GM19023 (cell line): Measurements from ENCODE around the gene TMEM259.

ENCODE experiments used
- ATAC-seq: cut with Tn5 transposase; IDR thresholded peaks from one replicate; pipeline ENCODE4 v1.9.1; 2021; ENCODE audit warnings: mild to moderate bottlenecking, moderate library complexity; ENCODE audit not compliant: unreplicated experiment

Gene TMEM259

DNA sequence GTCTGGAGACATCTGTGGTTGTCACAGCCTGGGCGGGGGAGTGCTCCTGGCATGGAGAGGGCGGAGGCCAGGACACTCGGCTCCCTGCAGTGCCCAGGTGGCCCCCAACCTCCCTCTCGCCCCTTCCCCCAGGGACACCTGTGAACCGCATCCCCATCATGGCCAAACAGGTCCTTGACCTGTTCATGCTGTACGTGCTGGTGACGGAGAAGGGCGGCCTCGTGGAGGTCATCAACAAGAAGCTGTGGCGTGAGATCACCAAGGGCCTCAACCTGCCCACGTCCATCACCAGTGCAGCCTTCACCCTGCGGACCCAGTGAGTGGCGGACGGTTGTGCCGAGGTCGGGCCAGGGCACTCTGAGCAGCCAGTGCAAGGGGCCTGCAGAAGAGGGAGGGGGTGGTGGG is 56.8 kb downstream of the TMEM259 start:
- no peak for ATAC-seq

DNA sequence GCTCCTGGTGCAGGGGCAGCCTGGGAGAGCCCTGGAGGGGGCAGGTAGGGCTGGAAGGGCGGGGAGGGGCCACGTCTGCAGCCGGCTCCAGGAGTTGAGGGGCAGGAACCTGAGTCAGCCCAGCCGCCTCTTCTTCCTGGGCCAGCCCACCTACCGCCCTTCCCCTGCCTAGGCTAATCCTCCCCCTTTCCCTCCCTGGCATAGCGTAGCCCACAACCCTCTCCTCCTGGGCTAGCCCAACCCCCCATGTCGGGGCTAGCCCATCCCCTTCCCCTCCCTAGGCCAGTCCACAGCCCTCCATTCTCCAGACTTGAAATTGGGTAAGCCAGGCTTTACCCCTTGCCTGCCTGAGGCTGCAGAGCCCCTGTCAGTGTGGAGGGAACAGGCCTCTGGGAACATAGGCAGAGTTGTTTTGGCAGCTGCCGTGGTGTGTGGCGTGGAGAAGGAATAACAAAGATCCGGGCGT is 57.4 kb downstream of the TMEM259 start:
- no peak for ATAC-seq

DNA sequence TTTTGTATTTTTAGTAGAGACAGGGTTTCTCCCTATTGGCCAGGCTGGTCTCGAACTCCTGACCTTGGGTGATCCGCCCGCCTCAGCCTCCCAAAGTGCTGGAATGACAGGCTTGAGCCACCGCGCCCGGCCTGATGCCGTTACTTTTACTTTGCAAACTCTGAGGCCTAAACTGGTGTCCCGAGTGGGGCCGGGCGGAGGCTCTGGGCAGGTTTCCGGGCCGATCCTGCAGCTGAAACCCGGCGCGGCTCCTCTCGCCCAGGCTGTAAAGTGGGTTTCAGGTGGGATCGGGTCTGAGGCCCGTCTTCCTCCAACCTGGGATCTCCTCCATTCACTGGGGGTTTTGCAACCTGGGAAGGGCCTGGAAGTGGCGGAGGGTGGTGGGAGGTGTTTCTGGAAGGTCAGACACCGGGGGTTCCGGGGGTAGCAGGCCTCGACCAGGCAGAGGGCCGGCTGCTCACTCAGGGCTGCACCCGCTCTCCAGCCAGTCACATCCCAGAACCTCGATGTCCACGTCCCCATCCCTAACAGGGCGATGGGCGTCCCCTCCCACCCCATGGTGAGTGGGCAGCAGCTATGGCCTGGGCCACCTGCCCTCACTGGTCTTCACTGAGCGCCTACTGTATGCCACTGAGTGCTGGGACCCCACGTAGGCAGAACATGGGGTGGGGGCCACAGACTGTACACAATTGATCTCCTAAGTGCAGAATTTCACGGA is 58.1 kb downstream of the TMEM259 start:
- no peak for ATAC-seq

DNA sequence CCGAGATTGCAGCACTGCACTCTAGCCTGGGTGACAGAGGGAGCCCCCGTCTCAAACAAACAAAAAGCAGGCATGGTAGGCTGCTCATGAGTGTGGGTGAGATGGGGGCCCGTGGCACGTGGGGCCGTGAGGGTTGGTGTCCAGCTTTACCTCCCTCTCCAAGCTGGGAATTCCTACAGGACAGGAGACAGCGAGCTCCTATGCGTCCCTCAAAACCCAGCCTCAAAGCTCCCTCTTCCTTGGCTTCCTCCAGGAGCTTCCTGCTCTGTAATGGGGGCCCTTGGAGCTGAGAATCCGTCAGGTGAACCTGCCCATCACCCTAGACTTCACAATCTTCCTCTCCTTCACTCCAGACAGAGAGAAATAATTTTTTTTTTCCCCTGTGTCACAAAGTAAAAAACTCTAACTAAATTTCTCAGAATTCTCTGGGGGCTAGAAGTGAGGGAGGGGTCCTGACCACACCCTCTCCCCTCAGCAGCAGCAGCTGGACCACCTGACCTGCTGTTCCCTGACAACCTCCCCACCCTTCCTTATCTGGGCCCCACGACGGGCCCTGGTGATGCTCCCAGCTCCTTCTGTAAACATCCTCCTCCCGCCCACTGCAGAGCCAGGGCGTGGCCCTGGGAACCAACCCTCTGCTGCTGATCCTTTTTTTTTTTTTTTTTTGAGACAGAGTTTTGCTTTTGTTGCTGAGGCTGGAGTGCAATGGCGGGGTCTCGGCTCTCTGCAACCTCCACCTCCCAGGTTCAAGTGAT is 58.9 kb downstream of the TMEM259 start:
- ATAC-seq: no peak

DNA sequence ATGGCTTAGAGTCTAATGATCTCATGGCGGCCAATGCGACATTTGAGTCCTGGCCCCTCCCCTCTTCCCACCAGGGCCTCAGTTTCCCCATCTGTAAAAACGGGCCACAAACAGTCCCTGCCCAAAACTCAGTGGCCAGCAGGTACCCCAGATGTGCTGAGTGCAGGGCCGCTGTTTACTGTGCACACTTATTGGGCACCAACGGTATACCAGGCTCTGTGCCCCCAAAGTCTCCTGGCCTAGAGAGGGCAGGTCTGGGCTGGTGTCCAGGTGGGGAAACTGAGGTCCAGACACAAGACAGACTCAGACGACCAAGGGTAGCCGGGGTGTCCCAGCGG is 60.4 kb downstream of the TMEM259 start:
- ATAC-seq: no peak

DNA sequence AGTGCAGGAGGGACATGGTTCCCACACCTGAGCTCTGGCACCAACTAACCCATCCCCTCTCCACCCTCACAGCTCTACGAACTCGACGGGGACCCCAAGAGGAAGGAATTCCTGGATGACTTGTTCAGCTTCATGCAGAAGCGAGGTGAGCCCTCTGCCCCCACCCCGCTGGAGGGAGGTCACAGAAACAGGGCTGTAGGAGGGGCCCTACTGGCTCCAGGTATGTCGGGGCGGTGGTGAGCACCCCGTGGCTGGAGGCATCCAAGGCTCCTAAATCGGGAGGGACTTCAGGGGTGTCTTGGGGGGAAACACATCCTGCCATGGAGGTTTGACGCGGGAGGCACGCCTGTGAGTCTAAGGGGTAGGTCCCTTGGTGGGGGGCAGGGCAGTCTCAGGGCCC is 60.9 kb downstream of the TMEM259 start:
- ATAC-seq: no peak
